Nephron (organoid): ENCODE results near the gene MPRIP.

Source experiments
- H3K27ac Mint-ChIP-seq, 3 experiments: 2 replicates each; pipeline ENCODE4 v1.8.0; 2020; ENCODE audit warnings: mixed read lengths in 3 of 3, mild to moderate bottlenecking in 2 of 3, moderate library complexity in 1 of 3
- H3K27me3 Mint-ChIP-seq: 2 replicates; pipeline ENCODE4 v1.8.0; 2021; ENCODE audit warnings: low read depth, mild to moderate bottlenecking, moderate library complexity, mixed read lengths
- H3K36me3 Mint-ChIP-seq: 2 replicates; pipeline ENCODE4 v1.8.0; 2020; ENCODE audit warnings: low read depth, mixed read lengths
- H3K4me1 Mint-ChIP-seq: 2 replicates; pipeline ENCODE4 v1.8.0; 2020; ENCODE audit warnings: mixed read lengths
- H3K4me3 Mint-ChIP-seq, 3 experiments: 2 replicates each; pipeline ENCODE4 v1.8.0; 2020; ENCODE audit warnings: mild to moderate bottlenecking in 3 of 3, mixed read lengths in 3 of 3, moderate library complexity in 2 of 3
- H3K9me3 Mint-ChIP-seq: 2 replicates; pipeline ENCODE4 v1.8.0; 2020; ENCODE audit warnings: mixed read lengths
- CTCF ChIP-seq, 3 experiments: fragments of 200-600 bp; sonication (generic); IDR thresholded peaks; one replicate each; pipeline ENCODE4 v1.5.0; 2021; ENCODE audit warnings: antibody characterized with exemption in 3 of 3; ENCODE audit not compliant: unreplicated experiment in 3 of 3

Gene MPRIP

GRCh38 chr17:17201271-17201670 is 159.0 kb downstream of the MPRIP start:
- Mint-ChIP-seq H3K27ac (peak overlapping the region; percentile 84 to 94 (median 89)), H3K27me3 (no peaks in the 10 kb centered on the region), H3K4me1 (peaks cover 28% of the 10 kb centered on the region), H3K36me3 (no peaks in the 10 kb centered on the region), H3K4me3 (no peak overlapping the region), H3K9me3 (no peaks in the 10 kb centered on the region)
- TF ChIP-seq CTCF (IDR thresholded peaks at IDR 0.05; ENCODE audit: unreplicated experiment in 3 of 3): no peak

- no peak for TF ChIP-seq CTCF (IDR thresholded peaks at IDR 0.05; ENCODE audit: unreplicated experiment in 3 of 3)
- Mint-ChIP-seq H3K4me3 (no peak overlapping the region), H3K27ac (peak overlapping the region in 2 of 3 experiments; percentile 45 to 56), H3K36me3 (no peaks in the 10 kb centered on the region), H3K9me3 (no peaks in the 10 kb centered on the region), H3K27me3 (no peaks in the 10 kb centered on the region), H3K4me1 (peaks cover 27% of the 10 kb centered on the region)
Measured at GRCh38 chr17:17201907-17202306, 159.7 kb downstream of the MPRIP start.

- Mint-ChIP-seq H3K27me3 (no peaks in the 10 kb centered on the region), H3K4me3 (no peak overlapping the region), H3K9me3 (no peaks in the 10 kb centered on the region), H3K36me3 (no peaks in the 10 kb centered on the region), H3K27ac (peak overlapping the region in 2 of 3 experiments; percentile 62 to 81), H3K4me1 (peaks cover 22% of the 10 kb centered on the region)
- no peak for TF ChIP-seq CTCF (IDR thresholded peaks at IDR 0.05; ENCODE audit: unreplicated experiment in 3 of 3)
Measured at GRCh38 chr17:17203173-17203730, 161.0 kb downstream of the MPRIP start.

- Mint-ChIP-seq H3K36me3 (no peaks in the 10 kb centered on the region), H3K27ac (peak overlapping the region in 2 of 3 experiments; percentile 62 to 85), H3K4me3 (no peak overlapping the region)
Measured at GRCh38 chr17:17204041-17204591, 161.9 kb downstream of the MPRIP start.

GRCh38 chr17:17204635-17205231 is 162.5 kb downstream of the MPRIP start:
- TF ChIP-seq CTCF (IDR thresholded peaks at IDR 0.05; ENCODE audit: unreplicated experiment in 3 of 3): no peak
- Mint-ChIP-seq H3K36me3 (no peaks in the 10 kb centered on the region), H3K4me1 (peaks cover 19% of the 10 kb centered on the region), H3K9me3 (no peaks in the 10 kb centered on the region), H3K4me3 (no peak overlapping the region), H3K27me3 (no peaks in the 10 kb centered on the region), H3K27ac (peak overlapping the region in 2 of 3 experiments; percentile 62 to 85)

More at GRCh38 chr17:17204041-17204591, 161.9 kb downstream of the MPRIP start:
- Mint-ChIP-seq H3K4me1 (peaks cover 22% of the 10 kb centered on the region), H3K9me3 (no peaks in the 10 kb centered on the region), H3K27me3 (no peaks in the 10 kb centered on the region)
- TF ChIP-seq CTCF (IDR thresholded peaks at IDR 0.05; ENCODE audit: unreplicated experiment in 3 of 3): no peak
